Stromal cell of bone marrow (primary cell): ENCODE measurements around the gene C8G.

Experiments used
- DNase-seq: peaks from one replicate; pipeline ENCODE4 v3.0.0-alpha.2; 2012; ENCODE audit warnings: low read depth

The C8G gene

GRCh38 chr9:136920734-136921231, 24.3 kb upstream of the C8G start:
- no peak for DNase-seq

GRCh38 chr9:136921307-136921706, 23.7 kb upstream of the C8G start:
- no peak for DNase-seq

DNA sequence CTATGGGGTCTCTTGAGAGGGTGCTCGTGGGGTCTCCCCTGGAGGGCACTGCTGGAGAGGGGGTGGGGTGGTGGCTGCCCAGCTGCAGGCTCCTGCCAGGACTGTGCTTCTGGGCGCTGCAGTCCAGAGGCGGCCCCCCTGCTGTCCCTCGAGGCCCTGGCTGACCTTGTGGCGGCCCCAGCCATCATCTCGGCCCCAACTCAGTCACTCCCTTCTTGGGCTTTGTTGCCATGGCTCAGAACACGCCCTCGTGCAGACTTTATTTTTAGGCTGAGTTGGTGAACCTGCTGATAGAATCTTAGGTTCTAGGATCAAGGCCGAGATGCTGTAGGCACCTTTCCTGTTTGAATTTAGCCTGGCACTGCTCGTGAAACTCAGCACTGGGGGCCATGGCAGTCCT, 23.3 kb upstream of the C8G start:
- DNase-seq: no peak

- no peak for DNase-seq
Measured at GRCh38 chr9:136922540-136922939, 22.5 kb upstream of the C8G start.

- no peak for DNase-seq
Measured at GRCh38 chr9:136923881-136924280, 21.2 kb upstream of the C8G start.

DNA sequence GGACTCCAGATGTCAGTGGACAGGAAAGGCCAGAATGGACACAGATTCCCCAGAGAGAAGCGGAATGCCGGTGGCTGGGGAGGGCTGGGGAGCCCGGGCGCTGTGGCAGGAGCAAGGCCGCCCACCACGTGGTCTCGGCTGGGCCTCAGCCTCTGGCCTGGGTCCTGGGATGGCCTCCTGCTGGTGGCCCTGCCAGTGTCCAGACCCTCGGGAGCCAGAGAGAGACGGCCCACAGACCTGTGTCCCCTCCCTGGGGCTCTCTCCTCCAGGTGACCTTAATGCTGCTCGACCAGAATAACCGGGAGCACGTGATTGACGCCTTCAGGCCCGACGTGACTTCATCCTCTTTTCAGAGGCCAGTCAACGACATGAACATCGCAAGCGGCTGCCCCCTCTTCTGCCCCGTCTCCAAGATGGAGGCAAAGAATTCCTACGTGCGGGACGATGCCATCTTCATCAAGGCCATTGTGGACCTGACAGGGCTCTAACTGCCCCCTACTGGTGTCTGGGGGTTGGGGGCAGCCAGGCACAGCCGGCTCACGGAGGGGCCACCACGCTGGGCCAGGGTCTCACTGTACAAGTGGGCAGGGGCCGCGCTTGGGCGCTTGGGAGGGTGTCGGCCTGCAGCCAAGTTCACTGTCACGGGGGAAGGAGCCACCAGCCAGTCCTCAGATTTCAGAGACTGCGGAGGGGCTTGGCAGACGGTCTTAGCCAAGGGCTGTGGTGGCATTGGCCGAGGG, 19.5 kb upstream of the C8G start:
- DNase-seq: no peak

DNA sequence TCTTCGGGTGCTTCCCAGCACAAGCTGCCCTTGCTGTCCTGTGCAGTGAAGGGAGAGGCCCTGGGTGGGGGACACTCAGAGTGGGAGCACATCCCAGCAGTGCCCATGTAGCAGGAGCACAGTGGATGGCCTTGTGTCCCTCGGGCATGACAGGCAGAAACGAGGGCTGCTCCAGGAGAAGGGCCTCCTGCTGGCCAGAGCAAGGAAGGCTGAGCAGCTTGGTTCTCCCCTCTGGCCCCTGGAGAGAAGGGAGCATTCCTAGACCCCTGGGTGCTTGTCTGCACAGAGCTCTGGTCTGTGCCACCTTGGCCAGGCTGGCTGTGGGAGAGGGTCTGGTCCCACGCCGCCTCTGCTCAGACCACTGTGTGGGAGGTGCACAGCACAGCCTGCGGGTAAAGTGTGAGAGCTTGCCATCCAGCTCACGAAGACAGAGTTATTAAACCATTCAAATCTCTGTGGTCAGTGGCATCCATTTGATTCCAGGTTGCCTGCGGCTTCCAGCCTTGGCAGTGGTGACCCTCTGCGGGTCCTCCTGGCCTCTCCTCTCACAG, 18.8 kb upstream of the C8G start:
- DNase-seq: no peak

DNA sequence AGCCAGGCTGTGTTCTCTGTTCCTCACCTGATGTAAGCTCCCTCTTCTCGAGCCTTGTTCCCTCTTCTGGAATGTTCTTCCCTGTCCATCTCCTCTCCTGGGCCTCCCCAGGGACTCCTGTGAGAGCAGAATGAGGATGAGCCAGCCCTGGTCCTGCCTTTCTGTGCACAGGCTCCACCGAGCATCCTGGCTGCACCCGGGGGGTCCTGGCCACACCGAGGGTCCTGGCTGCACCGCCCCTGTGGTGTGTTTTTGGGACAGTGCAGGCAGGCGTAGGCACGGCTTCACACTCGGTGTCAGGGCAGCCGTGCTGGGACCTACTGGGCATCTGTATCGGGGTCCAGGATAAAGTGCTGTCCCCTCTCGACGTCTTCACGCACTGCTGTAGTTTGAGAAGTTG, 18.3 kb upstream of the C8G start:
- no peak for DNase-seq

- DNase-seq: no peak
Measured at GRCh38 chr9:136927343-136928271, 17.4 kb upstream of the C8G start.

DNA sequence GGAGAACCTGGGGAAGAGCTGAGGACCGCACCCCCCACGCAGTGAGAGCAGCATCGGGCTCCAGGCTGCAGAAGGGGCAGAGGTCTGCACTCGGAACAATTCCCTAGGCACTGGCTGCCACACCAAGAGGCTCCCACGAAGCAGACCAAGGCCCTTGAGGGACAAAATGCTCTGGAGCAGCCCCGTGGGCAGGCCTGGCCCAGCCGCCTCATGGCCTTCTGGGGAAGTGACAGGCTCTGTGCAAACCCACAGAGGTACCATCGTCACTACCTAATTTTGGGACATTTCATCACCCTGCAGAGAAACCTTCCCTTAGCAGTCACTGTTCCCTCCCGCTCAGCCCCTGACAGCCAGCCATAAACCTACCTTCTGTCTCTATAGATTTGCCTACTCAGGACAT, 16.5 kb upstream of the C8G start:
- DNase-seq: no peak

DNA sequence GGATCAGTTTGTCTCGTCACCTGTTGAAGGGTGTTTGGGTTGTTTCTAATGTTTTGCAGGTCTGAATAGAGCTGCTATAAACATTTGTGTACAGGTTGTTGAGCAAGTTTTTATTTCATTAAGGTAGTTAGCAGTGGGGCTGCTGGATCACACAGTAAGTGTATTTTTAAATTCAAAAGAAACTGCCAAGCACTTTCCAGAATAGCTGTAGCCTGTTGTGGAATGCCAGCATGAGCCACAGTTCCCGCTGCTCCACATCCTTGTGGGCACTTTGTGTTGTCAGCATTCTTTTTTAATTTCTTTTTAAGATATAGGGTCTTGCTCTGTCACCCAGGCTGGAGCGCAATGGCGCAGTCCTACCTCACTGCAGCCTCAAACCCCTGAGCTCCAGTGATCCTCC, 15.0 kb upstream of the C8G start:
- no peak for DNase-seq

- DNase-seq: no peak
Measured at GRCh38 chr9:136931611-136932130, 13.4 kb upstream of the C8G start.

DNA sequence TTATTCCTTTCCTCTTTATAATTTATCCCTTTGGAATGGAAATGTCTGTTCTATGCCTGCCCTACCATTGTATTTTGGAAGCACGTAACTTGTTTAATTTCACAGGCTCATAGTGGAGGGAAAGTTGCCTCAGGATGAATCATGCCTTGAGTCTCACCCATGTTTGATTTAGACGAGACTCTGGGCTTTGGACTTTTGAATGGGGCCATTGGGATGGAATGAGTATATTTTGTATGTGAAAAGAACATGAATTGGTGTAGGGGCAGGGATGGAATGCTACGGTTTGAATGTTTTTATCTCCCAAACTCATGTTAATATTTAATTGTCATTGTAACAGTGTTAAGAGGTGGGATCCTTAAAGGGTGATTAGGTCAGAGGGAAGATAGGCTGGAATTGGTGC, 10.8 kb upstream of the C8G start:
- no peak for DNase-seq

DNA sequence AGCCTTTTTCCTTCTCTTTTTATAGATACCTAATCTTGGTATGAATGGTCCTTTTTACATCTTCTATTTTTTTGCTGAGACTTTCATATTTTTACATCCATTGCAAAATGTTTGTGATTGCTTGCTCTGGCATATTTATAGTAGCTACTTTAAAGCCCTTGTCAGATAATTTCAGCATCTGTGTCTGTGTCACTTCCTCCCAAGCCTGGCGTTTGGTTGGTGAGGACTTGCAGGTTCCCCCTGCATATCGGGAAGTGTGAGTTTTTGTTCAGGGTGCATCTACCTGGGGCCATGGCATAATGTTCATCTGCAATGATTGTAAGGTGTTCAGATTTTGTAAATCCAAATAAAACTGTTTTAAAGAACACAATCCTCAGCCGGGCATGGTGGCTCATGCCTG, 9.4 kb upstream of the C8G start:
- no peak for DNase-seq

DNA sequence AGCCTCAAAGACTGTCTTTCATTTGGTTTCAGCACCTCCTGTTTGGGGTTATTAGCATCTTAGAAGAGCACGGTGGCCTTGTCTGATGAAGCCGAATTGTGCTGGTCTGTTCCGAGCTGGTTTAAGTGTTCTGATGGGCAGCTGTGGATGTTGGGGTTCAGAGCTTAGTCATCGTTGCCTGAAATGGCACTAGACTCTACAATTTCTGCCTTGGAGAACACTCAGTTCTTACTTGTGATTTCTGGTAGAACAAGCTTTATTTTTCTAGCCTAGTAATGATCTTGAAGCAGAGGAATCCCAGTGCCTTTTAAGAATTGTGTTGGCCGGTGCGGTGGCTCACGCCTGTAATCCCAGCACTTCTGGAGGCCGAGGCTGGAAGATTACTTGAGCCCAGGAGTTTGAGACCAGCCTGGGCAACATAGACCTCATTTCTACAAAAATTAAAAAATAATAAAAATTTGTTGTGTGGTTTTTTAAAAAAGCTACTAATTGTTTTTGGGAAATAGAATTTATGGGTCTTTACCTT, 8.3 kb upstream of the C8G start:
- DNase-seq: no peak

GRCh38 chr9:136937186-136938001, 7.6 kb upstream of the C8G start:
- DNase-seq: no peak

GRCh38 chr9:136939431-136939995, 5.5 kb upstream of the C8G start:
- DNase-seq: no peak

- no peak for DNase-seq
Measured at GRCh38 chr9:136939996-136940525, 5.0 kb upstream of the C8G start.

- no peak for DNase-seq
Measured at GRCh38 chr9:136940526-136941230, 4.4 kb upstream of the C8G start.
